GM21717 (cell line): Measurements from ENCODE around the gene COL8A1.

ENCODE experiments used
- ATAC-seq: cut with Tn5 transposase; IDR thresholded peaks from one replicate; pipeline ENCODE4 v1.9.1; 2021; ENCODE audit warnings: mild to moderate bottlenecking, moderate library complexity; ENCODE audit not compliant: unreplicated experiment

Gene COL8A1

GRCh38 chr3:99781761-99782160 is 143.4 kb downstream of the COL8A1 start:
- ATAC-seq = no peak

GRCh38 chr3:99783011-99783573 is 144.7 kb downstream of the COL8A1 start:
- no peak for ATAC-seq

GRCh38 chr3:99789011-99789721 is 150.8 kb downstream of the COL8A1 start:
- peak; percentile 86 for ATAC-seq

DNA sequence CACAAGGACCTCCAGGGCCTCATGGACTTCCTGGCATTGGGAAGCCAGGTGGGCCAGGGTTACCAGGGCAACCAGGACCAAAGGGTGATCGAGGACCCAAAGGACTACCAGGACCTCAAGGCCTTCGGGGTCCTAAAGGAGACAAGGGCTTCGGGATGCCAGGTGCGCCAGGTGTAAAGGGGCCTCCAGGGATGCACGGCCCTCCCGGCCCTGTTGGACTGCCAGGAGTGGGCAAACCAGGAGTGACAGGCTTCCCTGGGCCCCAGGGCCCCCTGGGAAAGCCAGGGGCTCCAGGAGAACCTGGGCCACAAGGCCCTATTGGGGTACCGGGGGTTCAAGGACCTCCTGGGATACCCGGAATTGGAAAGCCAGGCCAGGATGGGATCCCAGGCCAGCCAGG is 156.1 kb downstream of the COL8A1 start:
- no peak for ATAC-seq

DNA sequence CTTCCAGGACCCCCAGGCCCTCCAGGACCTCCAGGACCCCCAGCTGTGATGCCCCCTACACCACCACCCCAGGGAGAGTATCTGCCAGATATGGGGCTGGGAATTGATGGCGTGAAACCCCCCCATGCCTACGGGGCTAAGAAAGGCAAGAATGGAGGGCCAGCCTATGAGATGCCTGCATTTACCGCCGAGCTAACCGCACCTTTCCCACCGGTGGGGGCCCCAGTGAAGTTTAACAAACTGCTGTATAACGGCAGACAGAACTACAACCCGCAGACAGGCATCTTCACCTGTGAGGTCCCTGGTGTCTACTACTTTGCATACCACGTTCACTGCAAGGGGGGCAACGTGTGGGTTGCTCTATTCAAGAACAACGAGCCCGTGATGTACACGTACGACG is 157.2 kb downstream of the COL8A1 start:
- no peak for ATAC-seq

GRCh38 chr3:99799422-99799821 is 161.0 kb downstream of the COL8A1 start:
- ATAC-seq = no peak

DNA sequence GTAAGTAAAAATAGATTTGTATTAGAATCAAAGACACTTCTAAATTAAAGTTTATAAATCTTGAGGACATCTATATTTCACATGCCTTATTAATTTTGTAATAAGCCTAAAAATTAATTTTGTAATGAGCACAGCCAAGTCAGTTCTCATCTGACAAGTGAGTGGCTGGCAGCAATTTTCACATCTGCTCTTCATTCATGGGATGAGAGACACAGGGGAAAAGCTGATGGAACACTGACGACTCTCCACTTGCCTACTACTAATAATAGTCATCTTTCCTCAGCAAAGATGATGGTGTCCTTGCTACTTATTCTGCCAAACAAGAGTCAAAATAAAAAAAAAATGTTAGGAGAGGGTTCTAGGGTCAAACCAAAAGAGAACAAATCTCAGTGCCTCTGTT is 164.9 kb downstream of the COL8A1 start:
- ATAC-seq = no peak

DNA sequence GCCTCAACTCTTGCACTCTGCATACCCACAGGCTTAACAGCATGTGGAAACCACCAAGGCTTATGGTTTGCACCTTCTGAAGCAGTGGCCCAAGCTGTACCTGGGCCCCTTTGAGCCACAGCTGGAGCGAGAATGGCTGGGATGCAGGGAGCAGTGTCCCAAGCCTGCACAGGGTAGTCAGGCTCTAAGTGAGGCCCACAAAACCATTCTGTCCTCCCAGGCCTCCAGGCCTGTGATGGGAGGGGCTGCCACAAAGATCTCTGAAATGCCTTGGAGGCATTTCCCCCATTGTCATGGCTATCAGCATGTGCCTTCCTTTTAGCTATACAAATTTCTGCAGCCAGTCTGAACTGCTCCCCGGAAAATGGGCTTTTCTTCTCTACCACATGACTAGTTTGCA is 166.8 kb downstream of the COL8A1 start:
- ATAC-seq = no peak

GRCh38 chr3:99808163-99808794 is 169.9 kb downstream of the COL8A1 start:
- peak; percentile 65 for ATAC-seq

DNA sequence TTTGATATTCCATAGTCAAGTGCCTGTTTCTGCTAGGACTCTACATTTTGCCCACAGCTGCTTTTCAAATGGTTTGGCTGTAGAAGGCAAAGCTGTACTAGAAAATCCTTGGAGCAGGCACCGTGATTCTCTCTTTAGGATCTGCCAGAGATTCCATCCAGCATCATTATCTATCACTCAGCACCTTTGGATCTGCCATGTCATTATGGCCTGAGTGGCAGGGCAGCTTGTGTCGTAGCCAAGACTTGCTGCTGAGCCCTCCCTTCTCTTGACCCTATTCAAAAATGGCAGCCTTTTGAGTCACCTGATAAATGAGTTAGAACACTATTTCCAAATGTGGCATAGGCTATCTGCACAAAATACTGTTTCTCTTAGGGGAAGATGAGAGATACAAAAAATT is 171.2 kb downstream of the COL8A1 start:
- ATAC-seq = no peak

DNA sequence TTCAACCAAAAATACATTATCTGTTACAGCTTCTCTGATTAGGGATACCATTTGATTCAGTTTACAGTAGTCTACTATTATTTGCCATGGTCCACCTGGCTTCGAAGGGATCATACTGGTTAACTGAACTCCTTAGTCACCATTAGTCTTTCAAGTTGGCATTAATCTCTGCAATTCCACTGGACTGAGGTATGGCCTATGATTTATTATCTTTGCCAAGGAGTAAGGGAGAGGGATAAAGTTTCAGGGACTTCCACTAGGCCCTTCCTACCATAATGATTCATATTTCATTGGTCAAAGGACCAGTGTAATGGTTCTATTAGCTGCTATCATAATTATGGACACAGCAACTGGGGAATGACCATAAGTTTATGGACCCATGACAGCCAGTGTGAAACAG is 172.0 kb downstream of the COL8A1 start:
- no peak for ATAC-seq

GRCh38 chr3:99817047-99817436 is 178.6 kb downstream of the COL8A1 start:
- peak; percentile 3 for ATAC-seq

- peak; percentile 96 for ATAC-seq
These were observed 179.2 kb downstream of the COL8A1 start, which contains the start of gene CMSS1 for GRCh38 chr3:99817437-99818240. CMSS1 (plus strand) TSS chr3:99817862.

DNA sequence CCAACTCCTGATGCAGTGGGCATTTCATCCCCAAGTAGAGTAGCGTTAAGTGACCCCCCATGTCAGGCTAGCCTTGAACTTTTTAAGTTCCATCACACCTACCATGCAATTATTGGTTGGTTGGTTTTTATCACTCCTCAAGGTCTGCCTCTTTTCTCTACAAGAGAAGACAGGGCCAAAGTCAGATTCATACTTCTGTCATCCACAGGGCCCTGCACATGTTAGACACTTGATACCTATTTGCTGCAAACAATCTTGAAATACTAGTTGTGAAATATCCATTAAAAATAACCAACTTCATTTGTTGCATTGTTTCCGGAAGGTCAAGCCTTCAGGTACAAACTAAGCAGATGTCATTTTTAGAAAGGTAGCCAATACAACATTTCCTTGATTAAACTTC is 180.4 kb downstream of the COL8A1 start:
- ATAC-seq = no peak

DNA sequence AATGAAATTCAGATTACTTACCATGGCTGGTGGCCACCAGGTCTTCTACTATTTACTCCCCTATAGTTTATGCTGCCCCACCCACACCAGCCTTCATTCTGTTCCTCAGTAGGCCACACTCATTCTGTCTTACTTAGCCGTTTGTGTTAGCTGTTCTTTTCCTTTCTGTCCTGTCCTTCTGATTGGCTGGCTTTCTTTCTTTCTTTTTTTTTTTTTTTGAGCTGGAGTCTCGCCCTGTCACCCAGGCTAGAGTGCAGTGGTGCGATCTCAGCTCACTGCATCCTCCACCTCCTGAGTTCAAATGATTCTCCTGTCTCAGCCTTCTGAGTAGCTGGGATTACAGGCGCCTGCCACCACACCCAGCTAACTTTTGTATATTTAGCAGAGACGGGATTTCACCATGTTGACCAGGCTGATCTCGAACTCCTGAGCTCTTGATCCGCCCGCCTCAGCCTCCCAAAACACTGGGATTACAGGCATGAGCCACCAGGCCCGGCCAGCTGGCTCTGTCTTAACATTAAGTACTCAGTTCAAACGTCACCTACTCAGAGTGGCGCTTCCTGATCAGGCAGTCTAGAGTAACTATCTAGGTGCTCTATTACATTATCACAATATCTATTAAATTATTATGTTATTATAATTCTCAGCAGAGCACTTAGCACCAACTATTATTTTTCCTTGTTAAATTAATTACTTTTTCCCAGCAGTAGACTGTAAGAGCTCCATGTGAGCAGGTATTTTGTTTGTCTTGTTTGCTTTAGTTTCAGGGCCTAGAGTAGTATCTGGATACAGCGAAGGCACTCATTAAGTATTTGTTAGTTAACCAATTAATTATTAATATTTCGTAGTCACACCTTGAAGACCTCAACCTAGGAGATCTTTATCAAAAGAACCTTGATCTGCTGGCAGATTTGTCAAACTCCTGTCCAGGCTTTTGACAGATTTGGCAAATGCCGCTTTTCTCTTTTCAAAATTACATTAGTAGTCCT is 185.6 kb downstream of the COL8A1 start:
- no peak for ATAC-seq

DNA sequence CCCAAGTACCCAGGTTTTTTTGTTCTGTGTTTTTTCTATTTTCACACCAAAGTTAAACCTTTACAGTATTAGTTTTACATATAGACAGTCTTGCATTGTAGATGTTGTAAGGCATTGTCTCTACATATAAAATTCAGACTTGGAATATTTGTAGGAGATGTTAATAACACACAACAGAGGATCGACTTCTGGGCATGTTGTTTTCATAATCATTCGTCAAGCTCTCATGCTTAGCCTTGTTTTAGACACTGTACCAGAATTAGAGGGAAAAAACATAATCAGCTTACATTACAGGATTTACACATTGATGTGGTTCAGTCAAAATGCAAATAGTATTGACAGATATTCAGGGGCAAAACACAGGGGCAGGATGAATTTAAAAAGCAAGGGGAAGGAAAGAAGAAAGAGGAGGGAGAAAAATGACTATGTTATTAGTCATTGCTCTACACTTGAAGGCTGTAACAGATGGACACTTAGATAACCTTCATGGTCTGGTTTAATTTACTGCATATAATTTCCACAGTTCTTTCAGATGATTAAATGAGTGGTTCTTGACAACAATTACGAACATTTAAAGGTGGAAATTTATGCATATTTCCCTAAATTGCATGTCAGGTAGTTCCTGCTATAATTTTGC is 186.7 kb downstream of the COL8A1 start:
- no peak for ATAC-seq

- no peak for ATAC-seq
These were observed 191.4 kb downstream of the COL8A1 start for GRCh38 chr3:99829844-99830243.

DNA sequence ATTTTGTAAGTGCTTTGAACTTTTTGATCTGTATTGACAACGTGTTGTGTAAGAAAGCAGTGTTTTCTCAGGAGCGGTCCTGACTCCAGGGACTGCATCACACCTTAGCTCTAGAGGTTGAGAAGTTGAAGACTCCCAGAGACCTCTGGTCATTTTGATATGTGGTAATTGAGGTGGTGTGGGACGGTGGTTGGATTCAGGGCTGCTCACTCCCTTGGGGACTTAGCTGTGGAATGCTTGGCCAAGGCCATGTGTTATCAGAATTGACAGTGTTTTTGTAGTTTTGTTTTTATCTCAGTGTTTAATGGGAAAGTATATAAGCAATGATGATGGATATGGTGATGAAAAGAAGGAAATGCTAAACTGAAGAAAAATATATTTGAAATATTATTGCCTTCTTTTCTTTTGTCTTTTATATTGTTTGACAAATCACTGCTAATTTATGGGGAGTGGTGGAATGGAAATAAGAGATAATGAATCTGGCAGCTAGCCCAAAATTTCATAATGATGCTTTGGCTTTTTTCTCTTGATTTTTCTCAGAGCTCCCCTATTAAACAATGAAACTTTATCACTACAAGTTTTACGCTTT is 195.3 kb downstream of the COL8A1 start:
- ATAC-seq = no peak

GRCh38 chr3:99834211-99834957 is 196.0 kb downstream of the COL8A1 start:
- ATAC-seq = no peak
